LNCaP clone FGC (cell line): ENCODE measurements around the gene AGPAT3.
"Not testable (repeated sequence)": the region's sequence is repeated elsewhere in the genome, so short reads cannot be mapped to it uniquely, and the experiment has no call there.

Experiments
- DNase-seq: peaks from one replicate; pipeline ENCODE4 v3.0.0-alpha.2; 2011; ENCODE audit warnings: low read depth
- H3K4me3 ChIP-seq: 2 replicates; pipeline ENCODE4 v1.5.1; 2011; ENCODE audit warnings: mild to moderate bottlenecking, low read depth, low read length, control low read depth
- CTCF ChIP-seq: IDR thresholded peaks from 2 replicates; pipeline ENCODE4 v1.5.1; 2012; ENCODE audit warnings: mild to moderate bottlenecking; ENCODE audit not compliant: control insufficient read depth, insufficient read depth; ENCODE audit errors: extremely low read depth

AGPAT3 gene

GRCh38 chr21:43820466-43820865 is 44.6 kb upstream of the AGPAT3 start:
- no peak for TF ChIP-seq CTCF
- no peak overlapping the region for H3K4me3 ChIP-seq
- no peak for DNase-seq

GRCh38 chr21:43822166-43822565 is 42.9 kb upstream of the AGPAT3 start:
- H3K4me3 ChIP-seq, DNase-seq: not testable (repeated sequence)

- DNase-seq, H3K4me3 ChIP-seq: not testable (repeated sequence)
Measured at GRCh38 chr21:43822741-43823140, 42.3 kb upstream of the AGPAT3 start.

- no peak overlapping the region for H3K4me3 ChIP-seq
- no peak for DNase-seq
- no peak for TF ChIP-seq CTCF
Measured at GRCh38 chr21:43824333-43825241, 40.4 kb upstream of the AGPAT3 start.

- no peak overlapping the region for H3K4me3 ChIP-seq
- TF ChIP-seq CTCF: no peak
- DNase-seq: no peak
Measured at GRCh38 chr21:43825242-43825935, 39.6 kb upstream of the AGPAT3 start.

GRCh38 chr21:43825936-43826622 is 38.9 kb upstream of the AGPAT3 start:
- TF ChIP-seq CTCF: no peak; the same call in 1 of the 2 replicates
- DNase-seq: no peak
- H3K4me3 ChIP-seq: no peak overlapping the region

- no peak for TF ChIP-seq CTCF
- no peak overlapping the region for H3K4me3 ChIP-seq
- DNase-seq: no peak
Measured at GRCh38 chr21:43826623-43826974, 38.4 kb upstream of the AGPAT3 start.
